ENCODE data around the gene UPF1. TPM values are rescaled to one million over a fixed set of nuclear protein-coding genes. Genes with fewer than 3 reads are reported as not detected.

UPF1 gene
- total RNA-seq, result 10 to 100 TPM; 64.9 to 90.1 TPM

- H3K27me3 Mint-ChIP-seq, result no peaks in the 10 kb centered on the region
- H3K27ac Mint-ChIP-seq, result peak within 1 kb of the TSS; percentile 94
- H3K4me3 Mint-ChIP-seq, result peak within 1 kb of the TSS; percentile 96
- H3K36me3 Mint-ChIP-seq (ENCODE audit: low read depth), result peaks cover 43% of the 10 kb centered on the region
- H3K4me1 Mint-ChIP-seq, result peaks cover 27% of the 10 kb centered on the region
- H3K9me3 Mint-ChIP-seq, result no peaks in the 10 kb centered on the region
- peak; percentile 82 for ATAC-seq (replicated peaks)
Measured at GRCh38 chr19:18831524-18832305, at the start of gene UPF1. Gene UPF1, plus strand, starts transcription at chr19:18831959. Its CDS starts 251 bp downstream, at chr19:18832210.

- peaks cover 21% of the 10 kb centered on the region for H3K27me3 Mint-ChIP-seq
Measured at GRCh38 chr19:18782559-18783225, 49.1 kb upstream of the UPF1 start.

GRCh38 chr19:18783958-18784785 lies 47.6 kb upstream of the UPF1 start:
- Mint-ChIP-seq H3K36me3 (ENCODE audit: low read depth) (peaks cover 5% of the 10 kb centered on the region), H3K9me3 (no peaks in the 10 kb centered on the region), H3K27me3 (peaks cover 27% of the 10 kb centered on the region), H3K27ac (no peak overlapping the region), H3K4me1 (peaks cover 4% of the 10 kb centered on the region), H3K4me3 (no peak overlapping the region)
- ATAC-seq (replicated peaks), result no peak

More at GRCh38 chr19:18782559-18783225, 49.1 kb upstream of the UPF1 start:
- ATAC-seq (replicated peaks), result no peak
- Mint-ChIP-seq H3K4me3 (no peak overlapping the region), H3K4me1 (peaks cover 4% of the 10 kb centered on the region), H3K27ac (no peak overlapping the region), H3K9me3 (no peaks in the 10 kb centered on the region), H3K36me3 (ENCODE audit: low read depth) (no peaks in the 10 kb centered on the region)

- H3K36me3 Mint-ChIP-seq (ENCODE audit: low read depth), result peaks cover 8% of the 10 kb centered on the region
- H3K9me3 Mint-ChIP-seq, result no peaks in the 10 kb centered on the region
- peaks cover 4% of the 10 kb centered on the region for H3K4me1 Mint-ChIP-seq
- H3K4me3 Mint-ChIP-seq, result no peak overlapping the region
- peaks cover 30% of the 10 kb centered on the region for H3K27me3 Mint-ChIP-seq
- no peak overlapping the region for H3K27ac Mint-ChIP-seq
- no peak for ATAC-seq (replicated peaks)
Measured at GRCh38 chr19:18784786-18785120, 47.0 kb upstream of the UPF1 start.

- H3K27ac Mint-ChIP-seq, result no peak overlapping the region
- H3K4me3 Mint-ChIP-seq, result peak overlapping the region; percentile 20
- peaks cover 35% of the 10 kb centered on the region for H3K27me3 Mint-ChIP-seq
- H3K36me3 Mint-ChIP-seq (ENCODE audit: low read depth), result peaks cover 13% of the 10 kb centered on the region
- H3K4me1 Mint-ChIP-seq, result peaks cover 10% of the 10 kb centered on the region
- peak; percentile 80 for ATAC-seq (replicated peaks)
- H3K9me3 Mint-ChIP-seq, result no peaks in the 10 kb centered on the region
Measured at GRCh38 chr19:18785179-18786124, 46.3 kb upstream of the UPF1 start.

GRCh38 chr19:18788529-18789421 lies 43.0 kb upstream of the UPF1 start:
- no peak overlapping the region for H3K27ac Mint-ChIP-seq
- ATAC-seq (replicated peaks), result no peak
- H3K4me3 Mint-ChIP-seq, result peak overlapping the region; percentile 57
- H3K9me3 Mint-ChIP-seq, result no peaks in the 10 kb centered on the region
- H3K36me3 Mint-ChIP-seq (ENCODE audit: low read depth), result peaks cover 15% of the 10 kb centered on the region
- H3K4me1 Mint-ChIP-seq, result peaks cover 11% of the 10 kb centered on the region
- H3K27me3 Mint-ChIP-seq, result peaks cover 44% of the 10 kb centered on the region

GRCh38 chr19:18789422-18789869 lies 42.3 kb upstream of the UPF1 start:
- Mint-ChIP-seq H3K4me1 (peaks cover 11% of the 10 kb centered on the region), H3K9me3 (no peaks in the 10 kb centered on the region), H3K27me3 (peaks cover 40% of the 10 kb centered on the region), H3K27ac (no peak overlapping the region), H3K4me3 (peak overlapping the region; percentile 57), H3K36me3 (ENCODE audit: low read depth) (peaks cover 15% of the 10 kb centered on the region)
- ATAC-seq (replicated peaks), result no peak

GRCh38 chr19:18789883-18790565 lies 41.7 kb upstream of the UPF1 start:
- Mint-ChIP-seq H3K36me3 (ENCODE audit: low read depth) (peaks cover 15% of the 10 kb centered on the region), H3K9me3 (no peaks in the 10 kb centered on the region), H3K4me1 (peaks cover 11% of the 10 kb centered on the region), H3K4me3 (peak overlapping the region; percentile 57), H3K27me3 (peaks cover 38% of the 10 kb centered on the region), H3K27ac (no peak overlapping the region)
- no peak for ATAC-seq (replicated peaks)

- no peak for ATAC-seq (replicated peaks)
- Mint-ChIP-seq H3K27me3 (peaks cover 35% of the 10 kb centered on the region), H3K4me3 (peak within 1 kb of the TSS; percentile 57), H3K36me3 (ENCODE audit: low read depth) (peaks cover 15% of the 10 kb centered on the region), H3K4me1 (peaks cover 7% of the 10 kb centered on the region), H3K9me3 (no peaks in the 10 kb centered on the region), H3K27ac (no peak within 1 kb of the TSS)
Measured at GRCh38 chr19:18790566-18791314, 41.0 kb upstream of the UPF1 start, which contains the start of gene COMP. Gene COMP, minus strand, starts transcription at chr19:18791305. Its CDS starts 36 bp downstream, at chr19:18791269.

GRCh38 chr19:18791315-18791678 lies 40.5 kb upstream of the UPF1 start:
- ATAC-seq (replicated peaks), result no peak
- Mint-ChIP-seq H3K36me3 (ENCODE audit: low read depth) (peaks cover 15% of the 10 kb centered on the region), H3K9me3 (no peaks in the 10 kb centered on the region), H3K4me1 (peaks cover 7% of the 10 kb centered on the region), H3K27me3 (peaks cover 33% of the 10 kb centered on the region), H3K27ac (no peak overlapping the region), H3K4me3 (peak overlapping the region; percentile 57)

- Mint-ChIP-seq H3K36me3 (ENCODE audit: low read depth) (peaks cover 15% of the 10 kb centered on the region), H3K27ac (no peak overlapping the region), H3K4me1 (peaks cover 7% of the 10 kb centered on the region), H3K9me3 (no peaks in the 10 kb centered on the region), H3K27me3 (peaks cover 32% of the 10 kb centered on the region), H3K4me3 (no peak overlapping the region)
- ATAC-seq (replicated peaks), result no peak
Measured at GRCh38 chr19:18792661-18793060, 39.1 kb upstream of the UPF1 start.
